Measurements from ENCODE around the gene FSCN2. TPM values are rescaled to one million over a fixed set of nuclear protein-coding genes. Genes with fewer than 3 reads are reported as not detected.

The FSCN2 gene
- total and polyA plus RNA-seq, 2 donors (not counting 3 experiments of a cell fraction or from before 2014, with no cell fraction given), result 0.32 to 0.71 TPM

- TF ChIP-seq GATA2 (IDR thresholded peaks at IDR 0.05; ENCODE audit: insufficient read depth, insufficient read length, low read depth, low read length), result no peak
- TF ChIP-seq MYC (IDR thresholded peaks at IDR 0.05; ENCODE audit: low read depth, low read length), result no peak
- TF ChIP-seq JUN (IDR thresholded peaks at IDR 0.05; ENCODE audit: borderline replicate concordance, insufficient read depth, insufficient read length, low read depth), result no peak
- no peak for TF ChIP-seq FOS (IDR thresholded peaks at IDR 0.05; ENCODE audit: borderline replicate concordance, insufficient read depth, low read length)
- no peak for TF ChIP-seq POLR2AphosphoS5 (IDR thresholded peaks at IDR 0.05; ENCODE audit: insufficient read depth, low read depth, low read length)
- TF ChIP-seq CTCF (IDR thresholded peaks at IDR 0.05; ENCODE audit: extremely low read depth in 1 of 2, insufficient read depth in 1 of 2, low read depth in 1 of 2, low read length in 2 of 2), result no peak
- no peak for TF ChIP-seq MAX (IDR thresholded peaks at IDR 0.05; ENCODE audit: insufficient read depth, insufficient read length)
- no peak for TF ChIP-seq EZH2 (IDR thresholded peaks at IDR 0.05; ENCODE audit: borderline replicate concordance, low read depth, low read length, severe bottlenecking)
- TF ChIP-seq POLR2A (IDR thresholded peaks at IDR 0.05; ENCODE audit: low read depth, low read length), result no peak
- no peaks in the 10 kb centered on the region for H3K9me1 ChIP-seq (replicated peaks; ENCODE audit: control insufficient read depth, extremely low read depth, insufficient read depth, low read length)
- dilution Hi-C loops (cut with MboI; ENCODE audit: extremely low pct_ligation_motif_present, low sequenced_read_pairs), result no loop called here
- intact Hi-C loops (cut with micrococcal nuclease), result no loop called here
- no peak overlapping the region for H3K9ac ChIP-seq (replicated peaks; ENCODE audit: extremely low read depth, insufficient read depth, low read length)
- no peak overlapping the region for H3K27ac ChIP-seq (ENCODE audit: insufficient read depth, low read depth, low read length)
- no peaks in the 10 kb centered on the region for H3K9me3 ChIP-seq (replicated peaks; ENCODE audit: control insufficient read depth, insufficient read depth, low read length)
- no peak overlapping the region for H3K4me2 ChIP-seq (ENCODE audit: insufficient read depth, low read length)
- no peaks in the 10 kb centered on the region for H4K20me1 ChIP-seq (replicated peaks; ENCODE audit: control insufficient read depth, extremely low read depth, insufficient read depth, low read length)
- BruUV-seq (replicated peaks), result no TSS peak
- ChIA-PET CTCF (interaction anchor here (0.7 to 2.5 kb wide), 7 partner anchors 8 to 286 kb away, joined by 3 to 11 read pairs (median 4); no protein-coding TSS in a partner anchor), POLR2A (no interaction called here)
- peaks cover 5 to 18% of the 10 kb centered on the region in 2 experiments for H3K27me3 ChIP-seq (ENCODE audit: control insufficient read depth in 2 of 2, insufficient read depth in 2 of 2, low read length in 2 of 2)
- H3K79me2 ChIP-seq (ENCODE audit: control insufficient read depth, insufficient read depth, low read length), result no peaks in the 10 kb centered on the region
- no peak overlapping the region for H3K4me3 ChIP-seq (replicated peaks in 1 of 3; ENCODE audit: insufficient read depth in 1 of 3, low read depth in 1 of 3, low read length in 3 of 3)
- no peak for FAIRE-seq
- H3K4me1 ChIP-seq (ENCODE audit: control insufficient read depth, extremely low read depth, insufficient read depth, low read length), result peaks cover 3% of the 10 kb centered on the region
- H3K36me3 ChIP-seq (ENCODE audit: control insufficient read depth in 2 of 2, extremely low read depth in 1 of 2, insufficient read depth in 2 of 2, low read length in 2 of 2), result peaks cover 2 to 29% of the 10 kb centered on the region in 2 experiments
- DNase-seq (ENCODE audit: low read depth, low spot score), result no peak
- H2AFZ ChIP-seq (ENCODE audit: low read depth, low read length), result no peak overlapping the region
Observed at GRCh38 chr17:81538651-81539570, 10.7 kb downstream of the FSCN2 start.

Measured in endothelial cell of umbilical vein (primary cell).